ENCODE results near the gene MYLK4.

GRCh38 chr6:2653369-2654032 lies 97.2 kb downstream of the MYLK4 start:
- TF ChIP-seq CTCF (IDR thresholded peaks at IDR 0.05) (no peak), POLR2A (IDR thresholded peaks at IDR 0.05) (no peak), POLR2AphosphoS5 (IDR thresholded peaks at IDR 0.05) (no peak)

Data from breast epithelium (tissue), 3 donors.